Body of pancreas (tissue), 4 donors: ENCODE data around the gene EPHB1. TPM values are rescaled to one million over a fixed set of nuclear protein-coding genes. Genes with fewer than 3 reads are reported as not detected.

ENCODE experiments used
- ATAC-seq: fragments of 150-250 bp; one replicate; pipeline ENCODE4 v1.9.1; 2016
- DNase-seq, 4 donors: peaks; one replicate each; pipeline ENCODE4 v3.0.0-alpha.2; 2019
- H3K27ac ChIP-seq, 4 donors: fragments of 200-600 bp; sonication (generic); 1 replicate in 3 of 4; 2 replicates in 1 of 4; pipeline versions ENCODE4 v1.5.1 to v1.6.1; 2016 to 2019; ENCODE audit warnings: mild to moderate bottlenecking in 1 of 4, mixed read lengths in 1 of 4, moderate library complexity in 1 of 4
- H3K27me3 ChIP-seq, 2 donors: fragments of 200-600 bp; sonication (generic); one replicate each; pipeline ENCODE4 v1.6.0; 2016; ENCODE audit warnings: mild to moderate bottlenecking in 1 of 2
- H3K36me3 ChIP-seq, 2 donors: fragments of 200-600 bp; sonication (generic); replicated peaks in 1 of 2; 2 replicates each; pipeline ENCODE4 v1.5.1; 2016; ENCODE audit warnings: low read depth in 2 of 2; ENCODE audit not compliant: insufficient read depth in 1 of 2
- H3K4me1 ChIP-seq: fragments of 200-600 bp; sonication (generic); one replicate; pipeline ENCODE4 v1.6.0; 2016
- H3K4me3 ChIP-seq, 2 donors: fragments of 200-600 bp; sonication (generic); 1 replicate in 1 of 2; 2 replicates in 1 of 2; pipeline ENCODE4 v1.5.1; 2016 to 2019
- H3K9me3 ChIP-seq, 3 donors: fragments of 200-600 bp; sonication (generic); 1 replicate in 2 of 3; 2 replicates in 1 of 3; pipeline ENCODE4 v1.5.1; 2016
- CTCF ChIP-seq, 7 experiments: fragments of 450-650 bp in 4 of 7; fragments of 200-600 bp in 3 of 7; sonication (generic) in 3 of 7; IDR thresholded peaks; one replicate each; pipeline ENCODE4 v1.5.1; 2016 to 2019; ENCODE audit warnings: antibody characterized with exemption in 7 of 7
- POLR2A ChIP-seq, 3 donors: fragments of 450-650 bp; IDR thresholded peaks; one replicate each; pipeline ENCODE4 v1.6.1; 2016; ENCODE audit warnings: antibody characterized with exemption in 3 of 3, mild to moderate bottlenecking in 2 of 3
- WGBS, 2 donors: methylation state at CpG; one replicate each; pipeline ENCODE4 v1.1.5; 2017; 5-methylcytosine and 5-hydroxymethylcytosine counted together
- intact Hi-C: fragments of 100-400 bp; cut with DNase I; formaldehyde crosslinking; loops from one replicate; pipeline ENCODE4 v1.15.1; 2023
- total RNA-seq, 2 donors: library from RNA; depleted of rRNA; stranded (reverse); fragments of >200 nt; gene quantifications; one replicate each; pipeline ENCODE4 v1.1.0, GENCODE V29; 2016

EPHB1 gene
- total RNA-seq, 2 donors from 2014 or later, result 1.3 TPM; not detected in 1

- intact Hi-C loops, result no loop called here
- H3K9me3 ChIP-seq, result no peaks in the 10 kb centered on the region
- 58 to 66% methylated on average over 5 of the region's 5 CpGs for WGBS, 2 donors
- no peaks in the 10 kb centered on the region for H3K27me3 ChIP-seq
- H3K4me3 ChIP-seq, result no peak overlapping the region
- ATAC-seq (no peak), DNase-seq (no peak)
- no peak overlapping the region for H3K27ac ChIP-seq
- no peak for TF ChIP-seq CTCF (IDR thresholded peaks at IDR 0.05)
- no peak for TF ChIP-seq POLR2A (IDR thresholded peaks at IDR 0.05)
- no peaks in the 10 kb centered on the region for H3K4me1 ChIP-seq
- no peaks in the 10 kb centered on the region for H3K36me3 ChIP-seq
Observed at GRCh38 chr3:135099734-135100355, 304.8 kb downstream of the EPHB1 start.

GRCh38 chr3:135100366-135100765, 305.3 kb downstream of the EPHB1 start:
- ATAC-seq (no peak), DNase-seq (no peak)
- no peak overlapping the region for H3K27ac ChIP-seq
- TF ChIP-seq POLR2A (IDR thresholded peaks at IDR 0.05) (no peak), CTCF (IDR thresholded peaks at IDR 0.05) (no peak)
- H3K4me3 ChIP-seq, result no peak overlapping the region
- no peaks in the 10 kb centered on the region for H3K9me3 ChIP-seq
- H3K27me3 ChIP-seq, result no peaks in the 10 kb centered on the region
- 49 to 58% methylated on average over 2 of the region's 2 CpGs for WGBS, 2 donors
- H3K4me1 ChIP-seq, result no peaks in the 10 kb centered on the region
- intact Hi-C loops, result no loop called here
- no peaks in the 10 kb centered on the region for H3K36me3 ChIP-seq

GRCh38 chr3:135103917-135104316, 308.9 kb downstream of the EPHB1 start:
- Histone ChIP-seq H3K36me3 (no peaks in the 10 kb centered on the region), H3K27me3 (no peaks in the 10 kb centered on the region), H3K27ac (no peak overlapping the region), H3K4me1 (peaks cover 6% of the 10 kb centered on the region), H3K4me3 (no peak overlapping the region), H3K9me3 (no peaks in the 10 kb centered on the region)
- intact Hi-C loops, result no loop called here
- no peak for TF ChIP-seq CTCF (IDR thresholded peaks at IDR 0.05)
- no peak for TF ChIP-seq POLR2A (IDR thresholded peaks at IDR 0.05)
- 34 to 41% methylated on average over 3 of the region's 3 CpGs for WGBS, 2 donors
- ATAC-seq, result no peak
- no peak for DNase-seq

GRCh38 chr3:135106445-135106844, 311.4 kb downstream of the EPHB1 start:
- peak; percentile 67 for ATAC-seq

More at GRCh38 chr3:135106445-135106844, 311.4 kb downstream of the EPHB1 start:
- TF ChIP-seq CTCF (IDR thresholded peaks at IDR 0.05), result no peak
- no peak for TF ChIP-seq POLR2A (IDR thresholded peaks at IDR 0.05)
- intact Hi-C loops, result no loop called here
- H3K36me3 ChIP-seq, result no peaks in the 10 kb centered on the region
- H3K9me3 ChIP-seq, result no peaks in the 10 kb centered on the region
- peak; percentile 39 to 60 (median 42) for DNase-seq
- H3K4me3 ChIP-seq, result no peak overlapping the region
- 9 to 23% methylated on average over 8 of the region's 8 CpGs for WGBS, 2 donors
- H3K27me3 ChIP-seq, result no peaks in the 10 kb centered on the region
- no peak overlapping the region for H3K27ac ChIP-seq
- H3K4me1 ChIP-seq, result peaks cover 6% of the 10 kb centered on the region
